HepG2 (cell line): ENCODE measurements around the gene TPRA1. TPM values are rescaled to one million over a fixed set of nuclear protein-coding genes. Genes with fewer than 3 reads are reported as not detected.

Source experiments
- ATAC-seq: fragments of 200-7000 bp; cut with Tn5 transposase; 3 replicates; pipeline ENCODE4 v1.9.1; 2020; ENCODE audit warnings: mild to moderate bottlenecking, moderate library complexity
- BruUV-seq: library from RNA; stranded (reverse); fragments of 400-500 nt; replicated peaks from 2 replicates; lab custom pipeline; 2021; lab: Mats Ljungman, UMichigan
- CTCF ChIA-PET: fragments of 300-600 bp; formaldehyde crosslinking; extraction: SDS; loops from one replicate; lab custom pipeline; 2021; ENCODE audit warnings: low total read pairs, inconsistent platforms, low intra/inter-chr PET ratio; lab: Yijun Ruan, JAX
- POLR2A ChIA-PET: fragments of 350-600 bp; sonication (Branson Sonifier 250); formaldehyde crosslinking; loops from one replicate; lab custom pipeline; 2020; ENCODE audit warnings: antibody characterized with exemption, inconsistent platforms; lab: Yijun Ruan, JAX
- DNase-seq: peaks from one replicate; pipeline ENCODE4 v3.0.0-alpha.2; 2015; ENCODE audit warnings: low spot score
- FAIRE-seq: peaks from 3 replicates; lab custom pipeline; 2011; peaks lifted over from hg19 to GRCh38; lab: Jason Lieb, UNC
- H2AFZ ChIP-seq: one replicate; pipeline ENCODE4 v1.6.1; 2011; ENCODE audit warnings: low read length, inconsistent platforms
- H3K27ac ChIP-seq: fragments of 300-600 bp; 3 replicates; pipeline ENCODE4 v1.8.0; 2011; ENCODE audit warnings: mixed run types, mild to moderate bottlenecking, mixed read lengths, low read length, inconsistent platforms; ENCODE audit not compliant: insufficient read depth; ENCODE audit errors: extremely low read length
- H3K27me3 ChIP-seq, 2 experiments: fragments of 200-600 bp in 1 of 2; 2 replicates in 1 of 2; 3 replicates in 1 of 2; pipeline versions ENCODE4 v1.6.0 to v1.8.0; 2011; ENCODE audit warnings: low read length in 2 of 2, mild to moderate bottlenecking in 2 of 2, moderate library complexity in 2 of 2, inconsistent platforms in 1 of 2; ENCODE audit not compliant: insufficient read depth in 2 of 2, control insufficient read depth in 1 of 2
- H3K36me3 ChIP-seq, 2 experiments: fragments of 200-600 bp in 1 of 2; replicated peaks in 1 of 2; 2 replicates in 1 of 2; 3 replicates in 1 of 2; pipeline versions ENCODE4 v1.5.1 to v1.8.0; 2011; ENCODE audit warnings: low read length in 2 of 2, inconsistent platforms in 1 of 2; ENCODE audit not compliant: insufficient read depth in 2 of 2, control insufficient read depth in 1 of 2
- H3K4me1 ChIP-seq: 2 replicates; pipeline ENCODE4 v1.5.1; 2012; ENCODE audit warnings: low read length, inconsistent platforms; ENCODE audit not compliant: insufficient read depth
- H3K4me2 ChIP-seq: 2 replicates; pipeline ENCODE4 v1.6.0; 2011; ENCODE audit warnings: low read depth, low read length, inconsistent platforms
- H3K4me3 ChIP-seq, 3 experiments: fragments of 200-600 bp in 1 of 3; sonication (generic), shearing (Covaris generic) in 1 of 3; replicated peaks in 1 of 3; 2 replicates each; pipeline ENCODE4 v1.5.1; 2011 to 2016; ENCODE audit warnings: low read length in 3 of 3, inconsistent platforms in 2 of 3, low read depth in 2 of 3, mild to moderate bottlenecking in 2 of 3, control low read depth in 1 of 3, mixed read lengths in 1 of 3; ENCODE audit not compliant: insufficient read depth in 1 of 3
- H3K79me2 ChIP-seq: one replicate; pipeline ENCODE4 v1.6.1; 2011; ENCODE audit warnings: low read length, inconsistent platforms; ENCODE audit not compliant: insufficient read depth
- H3K9ac ChIP-seq: 2 replicates; pipeline ENCODE4 v1.6.0; 2011; ENCODE audit warnings: mild to moderate bottlenecking, low read depth, low read length, inconsistent platforms; ENCODE audit not compliant: insufficient read depth
- H3K9me3 ChIP-seq: 2 replicates; pipeline ENCODE4 v1.5.1; 2012; ENCODE audit warnings: mild to moderate bottlenecking, low read length
- H4K20me1 ChIP-seq: 2 replicates; pipeline ENCODE4 v1.6.0; 2011; ENCODE audit warnings: inconsistent platforms, mild to moderate bottlenecking, low read length, moderate library complexity; ENCODE audit not compliant: insufficient read depth
- FIP1L1 ChIP-seq: fragments of 200-400 bp; formaldehyde crosslinking; IDR thresholded peaks from 2 replicates; pipeline ENCODE4 v1.6.1; 2018; ENCODE audit warnings: low read depth, mild to moderate bottlenecking, low read length, moderate library complexity, borderline replicate concordance; ENCODE audit not compliant: insufficient read depth
- KDM5A ChIP-seq: fragments of 200-600 bp; sonication (generic); IDR thresholded peaks from 2 replicates; pipeline ENCODE4 v1.7.0; 2018; ENCODE audit warnings: antibody characterized with exemption, mild to moderate bottlenecking, low read length, borderline replicate concordance
- KDM5B ChIP-seq: sonication (generic); formaldehyde crosslinking; IDR thresholded peaks from 2 replicates; pipeline ENCODE4 v1.4.0; 2020; ENCODE audit warnings: missing genetic modification reagents, mild to moderate bottlenecking, borderline replicate concordance
- KLF16 ChIP-seq, 2 experiments: sonication (generic) in 1 of 2; formaldehyde crosslinking in 1 of 2; IDR thresholded peaks; 2 replicates each; pipeline versions ENCODE4 v1.6.1 to v1.8.0; 2016 to 2023; ENCODE audit warnings: missing genetic modification reagents in 2 of 2, missing compliant biosample characterization in 1 of 2
- PHF5A ChIP-seq: IDR thresholded peaks from one replicate; pipeline ENCODE4 v1.6.1; 2018; ENCODE audit warnings: low read depth, missing genetic modification reagents; ENCODE audit not compliant: unreplicated experiment
- SCMH1 ChIP-seq: sonication (generic); formaldehyde crosslinking; IDR thresholded peaks from 2 replicates; pipeline ENCODE4 v1.9.0; 2021; ENCODE audit warnings: missing genetic modification reagents, mild to moderate bottlenecking, borderline replicate concordance
- WGBS: methylation state at CpG from one replicate; pipeline ENCODE4 v1.1.6; 2017; ENCODE audit warnings: low lambda C conversion rate; 5-methylcytosine and 5-hydroxymethylcytosine counted together
- in situ Hi-C: cut with HindIII; loops from 2 replicates; pipeline ENCODE4 v1.10.0; 2017; ENCODE audit warnings: low pct_unique_long_range_greater_than_20kb; ENCODE audit not compliant: extremely low pct_ligation_motif_present
- intact Hi-C: fragments of 100-400 bp; cut with micrococcal nuclease; formaldehyde crosslinking; loops from one replicate; pipeline ENCODE4 v1.10.0; 2022; ENCODE audit not compliant: unreplicated experiment
- polyA plus RNA-seq, 8 experiments: library from polyadenylated mRNA; depleted of rRNA in 3 of 8; stranded (reverse) in 7 of 8; unstranded in 1 of 8; fragments of >200 nt; fragmentation: Illumina TruSeq in 4 of 8; extraction: Trizol in 4 of 8; gene quantifications; 2 replicates each; pipeline versions ENCODE4 v1.2.1 to v1.2.3, GENCODE V29; 2011 to 2016; ENCODE audit warnings: low read depth in 4 of 8, missing spikeins in 1 of 8, mixed read lengths in 1 of 8; ENCODE audit not compliant: insufficient read depth in 1 of 8
- total RNA-seq, 5 experiments: library from RNA; depleted of rRNA; stranded (reverse); fragments of >200 nt; fragmentation: Illumina TruSeq; extraction: Trizol; gene quantifications; 2 replicates each; pipeline ENCODE4 v1.2.3, GENCODE V29; 2016; ENCODE audit warnings: low read depth in 1 of 5
- TF ChIP-seq, protein P1 (sequence below): sonication (generic); formaldehyde crosslinking; IDR thresholded peaks from 2 replicates; pipeline ENCODE4 v1.5.0; 2020; ENCODE audit warnings: missing genetic modification reagents
- TF ChIP-seq, protein P2 (sequence below): IDR thresholded peaks from 2 replicates; pipeline ENCODE4 v1.6.1; 2018; ENCODE audit warnings: missing genetic modification reagents
- TF ChIP-seq, protein P3 (sequence below): sonication (generic); formaldehyde crosslinking; IDR thresholded peaks from 2 replicates; pipeline ENCODE4 v1.4.0; 2020; ENCODE audit warnings: missing genetic modification reagents

The TPRA1 gene
- total and polyA plus RNA-seq, 2 of the 13 experiments (the other 11 are each of a cell fraction or from before 2014, with no cell fraction given) = 25.4 to 25.8 TPM

DNA sequence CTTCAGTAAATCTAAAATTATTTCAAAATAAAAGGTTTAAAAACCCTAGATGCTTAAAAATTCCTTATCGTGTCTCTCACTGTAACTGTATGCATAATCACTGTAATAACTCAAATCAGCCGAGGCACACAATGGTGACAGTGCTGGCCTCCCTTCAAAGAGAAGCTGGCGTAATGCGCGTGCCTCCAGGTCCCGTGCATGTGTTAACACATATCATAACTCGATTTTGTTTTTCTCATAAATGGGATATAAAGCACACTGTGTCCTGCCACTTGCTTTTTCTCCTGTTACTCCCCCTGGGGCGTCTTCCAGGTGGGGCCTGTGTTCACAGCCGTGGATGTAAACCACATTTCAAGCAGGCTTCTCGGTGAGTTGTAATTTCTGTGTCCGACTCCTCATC, 56.0 kb downstream of the TPRA1 start:
- Histone ChIP-seq H3K27ac (no peak overlapping the region), H3K9me3 (no peaks in the 10 kb centered on the region), H3K79me2 (no peaks in the 10 kb centered on the region), H2AFZ (no peak overlapping the region), H3K4me2 (no peak overlapping the region), H4K20me1 (0 out of 2 replicates have a peak, but pooled peaks cover 3% of the 10 kb centered on the region), H3K9ac (no peak overlapping the region), H3K4me1 (no peaks in the 10 kb centered on the region), H3K4me3 (no peak overlapping the region), H3K36me3 (no peaks in the 10 kb centered on the region), H3K27me3 (peaks cover 0 to 30% of the 10 kb centered on the region in 2 experiments; a peak in 3 of 5 replicates)
- POLR2A ChIA-PET = no interaction called here
- intact Hi-C loops (no loop called here), in situ Hi-C loops (no loop called here)
- no peak for ATAC-seq
- DNase-seq = no peak
- BruUV-seq = no TSS peak
- FAIRE-seq = no peak
- 36% methylated on average over 11 of the region's 11 CpGs for WGBS
- CTCF ChIA-PET = no interaction called here
- TF ChIP-seq, protein P1, sequence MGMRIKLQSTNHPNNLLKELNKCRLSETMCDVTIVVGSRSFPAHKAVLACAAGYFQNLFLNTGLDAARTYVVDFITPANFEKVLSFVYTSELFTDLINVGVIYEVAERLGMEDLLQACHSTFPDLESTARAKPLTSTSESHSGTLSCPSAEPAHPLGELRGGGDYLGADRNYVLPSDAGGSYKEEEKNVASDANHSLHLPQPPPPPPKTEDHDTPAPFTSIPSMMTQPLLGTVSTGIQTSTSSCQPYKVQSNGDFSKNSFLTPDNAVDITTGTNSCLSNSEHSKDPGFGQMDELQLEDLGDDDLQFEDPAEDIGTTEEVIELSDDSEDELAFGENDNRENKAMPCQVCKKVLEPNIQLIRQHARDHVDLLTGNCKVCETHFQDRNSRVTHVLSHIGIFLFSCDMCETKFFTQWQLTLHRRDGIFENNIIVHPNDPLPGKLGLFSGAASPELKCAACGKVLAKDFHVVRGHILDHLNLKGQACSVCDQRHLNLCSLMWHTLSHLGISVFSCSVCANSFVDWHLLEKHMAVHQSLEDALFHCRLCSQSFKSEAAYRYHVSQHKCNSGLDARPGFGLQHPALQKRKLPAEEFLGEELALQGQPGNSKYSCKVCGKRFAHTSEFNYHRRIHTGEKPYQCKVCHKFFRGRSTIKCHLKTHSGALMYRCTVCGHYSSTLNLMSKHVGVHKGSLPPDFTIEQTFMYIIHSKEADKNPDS = no peak
- no peak for TF ChIP-seq KDM5B (CRISPR knock-in tag)
- no peak for TF ChIP-seq KDM5A
- no peak for TF ChIP-seq KLF16 (CRISPR knock-in tag; IDR thresholded peaks at IDR 0.05)
- TF ChIP-seq FIP1L1 = no peak

DNA sequence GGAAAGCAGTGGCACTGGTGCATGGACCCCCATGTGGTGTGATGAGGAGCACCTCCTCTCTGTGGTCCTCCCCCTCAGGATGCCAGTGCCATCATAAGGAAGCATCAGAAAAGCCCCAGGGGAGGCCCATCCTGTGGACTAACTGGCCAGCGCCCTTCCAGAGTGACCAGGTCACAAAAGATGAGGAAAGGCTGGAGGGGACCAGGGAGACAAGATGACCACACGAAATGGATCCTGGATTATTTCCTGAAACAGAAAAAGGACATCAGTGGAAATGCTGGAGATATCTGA, 56.4 kb downstream of the TPRA1 start:
- WGBS = 27% methylated on average over 2 of the region's 2 CpGs
- CTCF ChIA-PET = no interaction called here
- no peak overlapping the region for H3K27ac ChIP-seq
- POLR2A ChIA-PET = no interaction called here
- no peaks in the 10 kb centered on the region for H3K4me1 ChIP-seq
- in situ Hi-C loops (no loop called here), intact Hi-C loops (no loop called here)
- BruUV-seq = no TSS peak
- no peak overlapping the region for H3K9ac ChIP-seq
- no peak overlapping the region for H3K4me2 ChIP-seq
- no peak for ATAC-seq
- no peak overlapping the region for H3K4me3 ChIP-seq
- H3K9me3 ChIP-seq = no peaks in the 10 kb centered on the region
- 0 out of 2 replicates have a peak, but pooled peaks cover 3% of the 10 kb centered on the region for H4K20me1 ChIP-seq
- H3K36me3 ChIP-seq = no peaks in the 10 kb centered on the region
- no peak for FAIRE-seq
- H2AFZ ChIP-seq = no peak overlapping the region
- H3K79me2 ChIP-seq = no peaks in the 10 kb centered on the region
- peaks cover 0 to 27% of the 10 kb centered on the region in 2 experiments; a peak in 3 of 5 replicates for H3K27me3 ChIP-seq
- no peak for DNase-seq
- no peak for TF ChIP-seq PHF5A
- TF ChIP-seq, protein P2, sequence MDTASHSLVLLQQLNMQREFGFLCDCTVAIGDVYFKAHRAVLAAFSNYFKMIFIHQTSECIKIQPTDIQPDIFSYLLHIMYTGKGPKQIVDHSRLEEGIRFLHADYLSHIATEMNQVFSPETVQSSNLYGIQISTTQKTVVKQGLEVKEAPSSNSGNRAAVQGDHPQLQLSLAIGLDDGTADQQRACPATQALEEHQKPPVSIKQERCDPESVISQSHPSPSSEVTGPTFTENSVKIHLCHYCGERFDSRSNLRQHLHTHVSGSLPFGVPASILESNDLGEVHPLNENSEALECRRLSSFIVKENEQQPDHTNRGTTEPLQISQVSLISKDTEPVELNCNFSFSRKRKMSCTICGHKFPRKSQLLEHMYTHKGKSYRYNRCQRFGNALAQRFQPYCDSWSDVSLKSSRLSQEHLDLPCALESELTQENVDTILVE (CRISPR knock-in tag) = no peak
- TF ChIP-seq SCMH1 (CRISPR knock-in tag) = no peak
- TF ChIP-seq, protein P3, sequence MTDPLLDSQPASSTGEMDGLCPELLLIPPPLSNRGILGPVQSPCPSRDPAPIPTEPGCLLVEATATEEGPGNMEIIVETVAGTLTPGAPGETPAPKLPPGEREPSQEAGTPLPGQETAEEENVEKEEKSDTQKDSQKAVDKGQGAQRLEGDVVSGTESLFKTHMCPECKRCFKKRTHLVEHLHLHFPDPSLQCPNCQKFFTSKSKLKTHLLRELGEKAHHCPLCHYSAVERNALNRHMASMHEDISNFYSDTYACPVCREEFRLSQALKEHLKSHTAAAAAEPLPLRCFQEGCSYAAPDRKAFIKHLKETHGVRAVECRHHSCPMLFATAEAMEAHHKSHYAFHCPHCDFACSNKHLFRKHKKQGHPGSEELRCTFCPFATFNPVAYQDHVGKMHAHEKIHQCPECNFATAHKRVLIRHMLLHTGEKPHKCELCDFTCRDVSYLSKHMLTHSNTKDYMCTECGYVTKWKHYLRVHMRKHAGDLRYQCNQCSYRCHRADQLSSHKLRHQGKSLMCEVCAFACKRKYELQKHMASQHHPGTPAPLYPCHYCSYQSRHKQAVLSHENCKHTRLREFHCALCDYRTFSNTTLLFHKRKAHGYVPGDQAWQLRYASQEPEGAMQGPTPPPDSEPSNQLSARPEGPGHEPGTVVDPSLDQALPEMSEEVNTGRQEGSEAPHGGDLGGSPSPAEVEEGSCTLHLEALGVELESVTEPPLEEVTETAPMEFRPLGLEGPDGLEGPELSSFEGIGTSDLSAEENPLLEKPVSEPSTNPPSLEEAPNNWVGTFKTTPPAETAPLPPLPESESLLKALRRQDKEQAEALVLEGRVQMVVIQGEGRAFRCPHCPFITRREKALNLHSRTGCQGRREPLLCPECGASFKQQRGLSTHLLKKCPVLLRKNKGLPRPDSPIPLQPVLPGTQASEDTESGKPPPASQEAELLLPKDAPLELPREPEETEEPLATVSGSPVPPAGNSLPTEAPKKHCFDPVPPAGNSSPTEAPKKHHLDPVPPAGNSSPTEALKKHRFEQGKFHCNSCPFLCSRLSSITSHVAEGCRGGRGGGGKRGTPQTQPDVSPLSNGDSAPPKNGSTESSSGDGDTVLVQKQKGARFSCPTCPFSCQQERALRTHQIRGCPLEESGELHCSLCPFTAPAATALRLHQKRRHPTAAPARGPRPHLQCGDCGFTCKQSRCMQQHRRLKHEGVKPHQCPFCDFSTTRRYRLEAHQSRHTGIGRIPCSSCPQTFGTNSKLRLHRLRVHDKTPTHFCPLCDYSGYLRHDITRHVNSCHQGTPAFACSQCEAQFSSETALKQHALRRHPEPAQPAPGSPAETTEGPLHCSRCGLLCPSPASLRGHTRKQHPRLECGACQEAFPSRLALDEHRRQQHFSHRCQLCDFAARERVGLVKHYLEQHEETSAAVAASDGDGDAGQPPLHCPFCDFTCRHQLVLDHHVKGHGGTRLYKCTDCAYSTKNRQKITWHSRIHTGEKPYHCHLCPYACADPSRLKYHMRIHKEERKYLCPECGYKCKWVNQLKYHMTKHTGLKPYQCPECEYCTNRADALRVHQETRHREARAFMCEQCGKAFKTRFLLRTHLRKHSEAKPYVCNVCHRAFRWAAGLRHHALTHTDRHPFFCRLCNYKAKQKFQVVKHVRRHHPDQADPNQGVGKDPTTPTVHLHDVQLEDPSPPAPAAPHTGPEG = no peak
